GM08714 (cell line): ENCODE results near the gene BICRAL.
A peak's percentile ranks its signal among the peaks of the same experiment; 100 is the strongest.
"Not testable (repeated sequence)": the region's sequence is repeated elsewhere in the genome, so short reads cannot be mapped to it uniquely, and the experiment has no call there.

ENCODE experiments used
- H3K4me3 ChIP-seq: fragments of 200-500 bp; sonication (Bioruptor generic); 2 replicates; pipeline ENCODE4 v1.5.1; 2014; ENCODE audit warnings: mild to moderate bottlenecking, low read length, inconsistent platforms
- ZNF274 ChIP-seq: IDR thresholded peaks from 2 replicates; pipeline ENCODE4 v1.6.1; 2012; ENCODE audit warnings: mild to moderate bottlenecking, low read depth, low read length

The BICRAL gene

GRCh38 chr6:42781796-42782688, at the start of gene BICRAL:
Gene BICRAL (plus strand): TSS chr6:42782052. CDS start chr6:42822023, 39,971 bp downstream.
- peak within 1 kb of the TSS; percentile 71 for H3K4me3 ChIP-seq
- TF ChIP-seq ZNF274, result no peak

DNA sequence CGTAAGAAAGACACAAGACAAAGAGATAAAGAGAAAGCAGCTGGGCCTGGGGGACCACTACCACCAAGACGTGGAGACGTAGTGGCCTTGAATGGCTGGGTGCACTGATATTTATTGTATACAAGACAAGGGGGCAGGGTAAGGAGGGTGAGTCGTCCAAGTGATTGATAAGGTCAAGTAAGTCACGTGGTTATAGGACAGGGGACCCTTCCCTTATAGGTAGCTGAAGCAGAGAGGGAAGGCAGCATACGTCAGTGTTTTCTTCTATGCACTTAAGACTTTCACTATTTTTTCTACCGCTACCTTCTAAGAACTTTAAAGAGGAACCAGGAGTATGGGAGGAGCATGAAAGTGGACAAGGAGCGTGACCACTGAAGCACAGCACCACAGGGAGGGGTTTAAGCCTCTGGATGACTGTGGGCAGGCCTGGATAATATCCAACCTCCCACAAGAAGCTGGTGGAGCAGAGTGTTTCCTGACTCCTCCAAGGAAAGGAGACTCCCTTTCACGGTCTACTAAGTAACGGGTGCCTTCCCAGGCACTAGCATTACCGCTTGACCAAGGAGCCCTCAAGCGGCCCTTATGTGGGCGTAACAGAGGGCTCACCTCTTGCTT, 47.9 kb upstream of the BICRAL start:
- H3K4me3 ChIP-seq, result not testable (repeated sequence)

DNA sequence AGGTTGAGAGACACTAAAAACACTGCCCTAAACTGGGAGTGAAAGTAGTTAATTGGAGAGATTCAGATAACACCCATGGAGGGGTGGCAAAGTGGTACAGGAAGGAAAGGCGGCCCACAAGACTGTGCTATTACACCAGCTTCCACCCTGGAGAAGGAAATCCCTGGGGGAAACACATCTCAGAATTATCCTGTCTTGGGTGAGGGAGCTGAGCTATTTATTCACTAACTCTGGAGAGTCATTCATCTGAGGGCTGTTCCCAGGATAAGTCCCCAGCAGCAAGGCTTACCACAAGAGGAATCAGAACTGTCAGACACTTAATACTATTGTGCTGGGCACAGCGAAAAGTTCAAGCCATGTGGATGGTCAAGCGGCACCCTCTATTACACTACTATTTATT, 45.9 kb upstream of the BICRAL start:
- H3K4me3 ChIP-seq, result no peak overlapping the region
- no peak for TF ChIP-seq ZNF274

GRCh38 chr6:42740725-42741124, 41.1 kb upstream of the BICRAL start:
- no peak for TF ChIP-seq ZNF274
- no peak overlapping the region for H3K4me3 ChIP-seq

GRCh38 chr6:42742116-42742894, 39.5 kb upstream of the BICRAL start:
- no peak for TF ChIP-seq ZNF274
- H3K4me3 ChIP-seq, result no peak overlapping the region

DNA sequence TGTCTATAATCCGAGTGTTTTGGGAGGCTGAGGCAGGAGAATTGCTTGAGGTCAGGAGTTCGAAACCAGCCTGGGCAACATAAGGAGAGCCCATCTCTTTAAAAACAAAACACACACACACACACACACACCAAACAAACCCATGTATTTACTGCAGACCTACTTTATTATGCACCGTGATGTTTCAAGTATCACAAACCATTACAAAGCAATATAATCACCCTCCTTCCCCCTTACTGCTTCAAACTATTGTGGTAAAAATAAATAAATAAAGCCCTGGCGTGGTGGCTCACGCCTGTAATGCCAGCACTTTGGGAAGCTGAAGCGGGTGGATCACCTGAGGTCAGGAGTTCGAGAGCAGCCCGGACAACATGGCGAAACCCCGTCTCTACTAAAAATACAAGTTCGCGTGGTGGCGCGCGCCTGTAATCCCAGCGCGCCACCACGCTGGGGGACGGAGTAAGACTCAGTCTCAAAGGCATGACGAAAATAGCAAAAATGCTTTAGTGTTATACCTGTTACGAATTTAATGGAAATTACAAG, 37.4 kb upstream of the BICRAL start:
- no peak for TF ChIP-seq ZNF274

DNA sequence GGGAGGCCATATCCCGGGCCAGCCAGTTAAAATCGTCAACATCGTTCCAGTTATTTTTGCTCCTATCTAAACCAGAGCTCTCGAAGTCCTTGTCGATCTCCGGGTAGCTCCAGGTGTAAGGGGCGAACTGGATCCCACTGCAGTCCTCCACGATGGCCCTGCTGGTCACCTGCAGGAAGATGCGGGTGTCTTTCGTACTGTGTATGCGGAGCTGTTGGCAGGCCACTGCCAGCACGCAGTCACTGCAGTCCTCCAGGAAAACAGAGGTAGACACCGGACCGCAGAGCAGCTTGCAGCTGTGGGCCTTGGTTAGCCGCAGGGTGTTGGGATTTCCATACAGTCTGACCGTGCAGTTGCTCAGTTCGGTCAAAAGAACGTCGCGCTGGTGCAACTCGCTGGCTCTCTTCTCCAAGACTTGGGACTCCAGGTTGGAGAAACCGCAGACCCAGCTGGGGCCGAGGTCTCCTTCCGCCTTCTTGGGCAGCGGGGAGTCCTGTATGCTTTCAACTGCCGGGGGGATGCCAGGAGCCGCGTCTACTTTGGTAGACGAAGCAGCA, 36.7 kb upstream of the BICRAL start:
- peak overlapping the region; percentile 69 for H3K4me3 ChIP-seq
- TF ChIP-seq ZNF274, result no peak

More for the DNA sequence above, 37.4 kb upstream of the BICRAL start:
- H3K4me3 ChIP-seq, result peak overlapping the region; percentile 69

DNA sequence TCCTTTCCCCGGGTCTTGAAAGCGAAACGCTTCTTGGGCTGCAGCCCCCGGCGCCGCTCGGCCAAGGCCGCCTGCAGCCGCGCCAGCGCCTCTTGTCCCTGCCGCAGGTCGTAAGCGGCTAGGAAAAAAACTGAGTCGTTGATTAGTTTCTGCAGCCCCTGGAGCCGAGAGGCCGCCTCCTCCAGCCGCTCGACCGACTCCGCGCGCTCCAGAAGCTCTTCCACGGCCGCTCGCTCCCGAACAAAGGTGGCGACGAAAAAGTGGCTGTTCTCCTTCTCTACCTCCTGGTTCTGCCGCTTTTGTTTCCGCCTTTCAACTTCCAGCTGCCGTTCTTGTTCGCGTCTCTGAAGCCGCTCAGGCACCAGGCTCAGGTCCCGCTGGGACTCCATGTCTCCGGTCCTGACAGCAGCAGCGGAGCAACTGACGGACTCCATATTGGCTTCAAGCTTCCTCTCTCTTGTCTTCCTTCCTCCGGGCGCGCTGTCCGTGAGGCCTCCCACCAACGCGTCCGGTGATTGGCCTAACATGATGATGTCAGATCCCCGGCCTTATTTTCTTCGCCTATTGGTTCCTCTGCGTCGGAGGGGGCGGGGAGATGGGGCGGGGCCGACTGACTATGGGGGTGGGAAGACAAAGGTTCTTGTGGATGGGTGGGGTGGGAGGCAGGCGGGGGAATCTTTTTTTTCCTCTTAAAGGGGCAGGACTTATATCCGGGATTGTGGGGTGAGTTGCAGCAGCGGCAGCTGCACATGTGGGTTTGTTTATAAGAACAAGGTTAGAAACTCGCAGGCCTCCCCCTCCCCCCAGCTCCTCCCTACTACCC, 36.0 kb upstream of the BICRAL start, which contains the start of gene TBCC:
Gene TBCC (minus strand): TSS at position 464 of the 823 bp plus-strand sequence. CDS start 30 bp downstream, at position 434.
- no peak for TF ChIP-seq ZNF274
- H3K4me3 ChIP-seq, result peak within 1 kb of the TSS; percentile 77

DNA sequence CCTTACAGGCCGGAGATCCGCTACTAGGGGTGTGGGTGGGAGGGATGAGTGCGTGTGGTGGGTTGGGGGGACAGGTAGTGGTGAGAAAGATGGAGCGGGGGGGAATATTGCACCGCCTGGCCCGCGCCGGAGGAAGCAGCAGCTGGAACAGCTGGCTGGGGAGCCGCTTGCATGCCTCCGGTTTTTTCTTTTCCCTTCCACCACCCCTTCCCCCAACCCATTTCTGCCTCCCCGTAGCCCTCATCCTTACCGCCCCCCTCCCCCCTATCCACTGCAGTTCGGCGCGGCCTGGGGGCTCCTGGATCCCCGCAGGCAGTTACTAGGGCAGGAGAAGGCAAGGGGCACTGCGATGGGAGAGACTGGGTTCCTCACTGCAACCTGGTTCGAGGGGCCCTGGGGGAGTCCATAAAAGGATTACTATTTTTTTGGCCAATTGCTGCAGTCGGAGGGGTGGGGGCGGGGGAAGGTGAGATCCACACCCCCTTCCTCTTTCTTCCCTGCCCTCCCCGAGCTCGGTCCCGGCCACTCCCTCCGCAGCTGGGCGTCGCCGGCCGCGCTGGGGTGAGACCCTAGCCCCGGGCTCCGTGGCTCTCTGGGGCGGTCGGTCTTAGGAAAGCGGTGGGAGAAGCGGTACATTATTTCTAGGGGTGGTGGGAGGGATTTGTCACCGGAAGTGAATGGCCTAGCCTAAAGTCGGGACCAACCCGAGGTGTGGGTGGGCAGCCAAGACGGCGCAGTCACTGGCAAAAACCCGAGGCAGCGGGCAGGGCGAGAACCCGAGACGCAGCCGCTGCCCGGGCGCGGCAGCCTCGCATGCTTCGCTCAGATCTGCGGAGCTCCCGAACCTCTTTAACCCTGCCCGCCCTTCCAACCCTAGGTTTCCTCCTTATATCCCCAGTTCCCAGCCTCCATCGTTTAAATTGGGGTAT, 35.1 kb upstream of the BICRAL start:
- H3K4me3 ChIP-seq, result peak overlapping the region; percentile 77
- no peak for TF ChIP-seq ZNF274

GRCh38 chr6:42748203-42748898, 33.5 kb upstream of the BICRAL start:
- TF ChIP-seq ZNF274, result no peak
- H3K4me3 ChIP-seq, result peak overlapping the region; percentile 77; the same call in 1 of the 2 replicates

- no peak for TF ChIP-seq ZNF274
- H3K4me3 ChIP-seq, result no peak overlapping the region
Observed at GRCh38 chr6:42751055-42751454, 30.8 kb upstream of the BICRAL start.
